H1 (cell line): Measurements from ENCODE around the gene SKP1. TPM values are rescaled to one million over a fixed set of nuclear protein-coding genes. Genes with fewer than 3 reads are reported as not detected.

Experiments
- CEBPB ChIP-seq: IDR thresholded peaks from 2 replicates; pipeline ENCODE4 v1.6.1; 2012; ENCODE audit warnings: low read depth, low read length
- HDAC6 ChIP-seq: IDR thresholded peaks from one replicate; pipeline ENCODE4 v1.7.1; 2012; ENCODE audit warnings: low read depth, mild to moderate bottlenecking, inconsistent platforms, low read length, moderate library complexity
- NRF1 ChIP-seq: IDR thresholded peaks from 2 replicates; pipeline ENCODE4 v1.6.1; 2011; ENCODE audit warnings: mild to moderate bottlenecking, low read depth, low read length, improper control_type of control experiment
- SP1 ChIP-seq: IDR thresholded peaks from 2 replicates; pipeline ENCODE4 v1.6.1; 2011; ENCODE audit warnings: low read depth, low read length
- polyA plus RNA-seq, 7 experiments: library from polyadenylated mRNA; depleted of rRNA in 3 of 7; stranded (reverse) in 5 of 7; unstranded in 2 of 7; fragments of >200 nt in 5 of 7; fragments of 200-250 nt in 2 of 7; gene quantifications; 1 replicate in 5 of 7; 2 replicates in 1 of 7; 4 replicates in 1 of 7; pipeline versions ENCODE4 v1.2.1 to v1.2.3, GENCODE V29; 2011 to 2013; ENCODE audit warnings: missing spikeins in 2 of 7, mixed read lengths in 2 of 7
- total RNA-seq: library from RNA; stranded (reverse); fragmentation: NEBNext Ultra II Directional; extraction: Animal tissue kit (Norgen Biotek cat#: 25700); gene quantifications from 2 replicates; pipeline ENCODE4 v1.2.1, GENCODE V29; 2021
- TF ChIP-seq, protein P1 (sequence below): IDR thresholded peaks from 2 replicates; pipeline ENCODE4 v1.6.1; 2011; ENCODE audit warnings: low read length, improper control_type of control experiment

SKP1 gene
- total and polyA plus RNA-seq, 2 of the 8 experiments (the other 6 are each of a cell fraction or from before 2014, with no cell fraction given): 163 to 332 TPM

- TF ChIP-seq, protein P1, sequence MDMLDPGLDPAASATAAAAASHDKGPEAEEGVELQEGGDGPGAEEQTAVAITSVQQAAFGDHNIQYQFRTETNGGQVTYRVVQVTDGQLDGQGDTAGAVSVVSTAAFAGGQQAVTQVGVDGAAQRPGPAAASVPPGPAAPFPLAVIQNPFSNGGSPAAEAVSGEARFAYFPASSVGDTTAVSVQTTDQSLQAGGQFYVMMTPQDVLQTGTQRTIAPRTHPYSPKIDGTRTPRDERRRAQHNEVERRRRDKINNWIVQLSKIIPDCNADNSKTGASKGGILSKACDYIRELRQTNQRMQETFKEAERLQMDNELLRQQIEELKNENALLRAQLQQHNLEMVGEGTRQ: no peak
- TF ChIP-seq NRF1: no peak
- TF ChIP-seq CEBPB: no peak
- no peak for TF ChIP-seq SP1
- TF ChIP-seq HDAC6: no peak
Observed at GRCh38 chr5:134178096-134178419, 1.3 kb upstream of the SKP1 start (continued).
